ENCODE data around the gene IMPDH2. TPM values are rescaled to one million over a fixed set of nuclear protein-coding genes. Genes with fewer than 3 reads are reported as not detected.

IMPDH2 gene
- total and polyA plus RNA-seq, 2 of the 8 experiments (the other 6 are each of a cell fraction or from before 2014, with no cell fraction given): 374 to 409 TPM

GRCh38 chr3:48989126-48989795 lies 39.9 kb downstream of the IMPDH2 start (continued):
- TF ChIP-seq CHD7 (IDR thresholded peaks at IDR 0.05; ENCODE audit: insufficient replicate concordance, low read length) (no peak), CEBPB (IDR thresholded peaks at IDR 0.05; ENCODE audit: low read depth, low read length) (no peak), POLR2AphosphoS5 (IDR thresholded peaks at IDR 0.05; ENCODE audit: low read depth, low read length) (no peak), TBP (IDR thresholded peaks at IDR 0.05; ENCODE audit: low read depth, low read length) (peak; percentile 77; the same call in 1 of the 2 replicates), E2F6 (IDR thresholded peaks at IDR 0.05) (peak; percentile 96), POLR2A (IDR thresholded peaks at IDR 0.05; ENCODE audit: control extremely low read depth in 1 of 2, low read depth in 2 of 2, low read length in 2 of 2) (peak in 1 of 2 experiments; percentile 78; a peak in 1 of 3 replicates), RBBP5 (IDR thresholded peaks at IDR 0.05; ENCODE audit: borderline replicate concordance, low read depth, low read length) (no peak), MAX (IDR thresholded peaks at IDR 0.05) (peak; percentile 87)

Measured in H1 (cell line).